Measurements from ENCODE around the gene BRMS1.
A peak's percentile ranks its signal among the peaks of the same experiment; 100 is the strongest.

Gene BRMS1

DNA sequence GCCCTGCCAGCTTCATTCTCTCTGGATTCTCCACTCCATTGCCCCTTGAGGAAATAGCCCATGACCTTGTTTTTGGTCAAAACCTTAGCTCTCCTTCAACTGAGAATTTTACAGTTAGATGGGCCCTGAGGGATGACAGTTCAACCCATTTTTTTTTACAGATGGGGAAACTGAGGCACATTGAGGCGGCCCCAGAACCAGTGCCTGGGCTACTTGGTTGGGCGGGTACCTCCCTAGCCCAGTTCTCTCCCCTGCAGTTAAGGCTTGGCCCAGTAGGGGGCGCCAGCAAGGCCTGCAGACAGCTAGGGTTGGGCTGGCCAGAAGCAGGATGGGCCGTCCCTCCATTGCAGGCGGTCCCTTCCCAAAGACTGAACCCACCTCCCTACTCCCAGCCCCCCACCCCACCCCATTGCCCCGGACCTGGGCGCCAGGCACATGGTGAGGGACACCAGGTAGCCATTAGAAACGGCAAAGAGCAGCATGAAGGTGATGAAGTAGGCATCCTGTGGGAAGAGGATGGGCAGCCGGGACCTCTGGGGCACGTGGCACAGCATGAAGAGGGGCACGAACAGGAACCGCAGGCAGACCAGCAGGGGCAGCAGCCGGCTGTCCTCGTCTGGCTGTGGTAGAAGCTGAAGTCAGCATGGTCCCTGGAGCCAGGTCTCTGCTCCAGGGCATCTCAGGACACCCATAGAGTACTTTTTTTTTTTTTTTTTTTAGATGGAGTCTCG, 19.1 kb upstream of the BRMS1 start:
- H3F3A ChIP-seq (ENCODE audit: insufficient read depth, low read length), result no peaks in the 10 kb centered on the region

DNA sequence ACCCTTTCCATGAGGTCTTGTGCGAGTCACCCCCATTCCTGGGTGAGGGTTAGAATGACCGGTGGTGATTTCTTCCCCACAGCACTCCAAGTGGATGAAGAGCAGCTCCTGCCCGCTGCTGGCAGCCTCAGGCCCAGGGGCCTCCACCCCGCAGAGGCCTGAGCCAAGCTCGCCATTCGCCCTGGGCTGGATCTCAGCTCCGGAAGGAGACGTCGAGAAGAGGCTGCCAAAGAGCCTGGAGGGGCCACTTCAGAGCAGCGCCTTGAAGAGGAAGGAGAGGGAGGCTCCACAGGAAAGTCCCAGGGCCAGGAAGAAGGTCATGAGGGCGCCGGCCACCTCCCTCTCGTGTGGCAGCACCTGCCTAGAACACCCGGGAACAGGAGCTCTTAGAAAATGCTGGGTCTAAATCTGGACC, 18.3 kb upstream of the BRMS1 start:
- no peaks in the 10 kb centered on the region for H3K9me2 ChIP-seq (ENCODE audit: low read depth, low read length)
- H3K9me3 ChIP-seq (ENCODE audit: low read length), result no peaks in the 10 kb centered on the region
- no peaks in the 10 kb centered on the region for H3K79me2 ChIP-seq (ENCODE audit: insufficient read depth, low read length)
- H3K4me2 ChIP-seq (ENCODE audit: low read length), result no peak overlapping the region
- H3K4me1 ChIP-seq (ENCODE audit: insufficient read depth, low read length, severe bottlenecking), result no peaks in the 10 kb centered on the region
- H3K27me3 ChIP-seq (ENCODE audit: insufficient read depth, low read length), result no peaks in the 10 kb centered on the region
- TF ChIP-seq, protein P1, sequence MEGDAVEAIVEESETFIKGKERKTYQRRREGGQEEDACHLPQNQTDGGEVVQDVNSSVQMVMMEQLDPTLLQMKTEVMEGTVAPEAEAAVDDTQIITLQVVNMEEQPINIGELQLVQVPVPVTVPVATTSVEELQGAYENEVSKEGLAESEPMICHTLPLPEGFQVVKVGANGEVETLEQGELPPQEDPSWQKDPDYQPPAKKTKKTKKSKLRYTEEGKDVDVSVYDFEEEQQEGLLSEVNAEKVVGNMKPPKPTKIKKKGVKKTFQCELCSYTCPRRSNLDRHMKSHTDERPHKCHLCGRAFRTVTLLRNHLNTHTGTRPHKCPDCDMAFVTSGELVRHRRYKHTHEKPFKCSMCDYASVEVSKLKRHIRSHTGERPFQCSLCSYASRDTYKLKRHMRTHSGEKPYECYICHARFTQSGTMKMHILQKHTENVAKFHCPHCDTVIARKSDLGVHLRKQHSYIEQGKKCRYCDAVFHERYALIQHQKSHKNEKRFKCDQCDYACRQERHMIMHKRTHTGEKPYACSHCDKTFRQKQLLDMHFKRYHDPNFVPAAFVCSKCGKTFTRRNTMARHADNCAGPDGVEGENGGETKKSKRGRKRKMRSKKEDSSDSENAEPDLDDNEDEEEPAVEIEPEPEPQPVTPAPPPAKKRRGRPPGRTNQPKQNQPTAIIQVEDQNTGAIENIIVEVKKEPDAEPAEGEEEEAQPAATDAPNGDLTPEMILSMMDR (IDR thresholded peaks at IDR 0.05; ENCODE audit: low read length), result no peak
- TF ChIP-seq EZH2 (IDR thresholded peaks at IDR 0.05; ENCODE audit: borderline replicate concordance, low read length), result no peak
- H3K9ac ChIP-seq (ENCODE audit: low read length), result no peak overlapping the region
- H3K27ac ChIP-seq (ENCODE audit: low read depth, low read length, poor library complexity, severe bottlenecking), result no peak overlapping the region
- H3K4me3 ChIP-seq (ENCODE audit: low read depth, low read length, poor library complexity, severe bottlenecking), result no peak overlapping the region
- H4K20me1 ChIP-seq (ENCODE audit: insufficient read depth, low read length), result no peaks in the 10 kb centered on the region
- H2AFZ ChIP-seq (ENCODE audit: low read length), result no peak overlapping the region
- H3F3A ChIP-seq (ENCODE audit: insufficient read depth, low read length), result no peaks in the 10 kb centered on the region
- peaks cover 63% of the 10 kb centered on the region for H3K36me3 ChIP-seq (ENCODE audit: insufficient read depth, low read length)

More for the DNA sequence above, 19.1 kb upstream of the BRMS1 start:
- no peaks in the 10 kb centered on the region for H3K4me1 ChIP-seq (ENCODE audit: insufficient read depth, low read length, severe bottlenecking)
- H3K4me3 ChIP-seq (ENCODE audit: low read depth, low read length, poor library complexity, severe bottlenecking), result no peak overlapping the region
- H3K79me2 ChIP-seq (ENCODE audit: insufficient read depth, low read length), result no peaks in the 10 kb centered on the region
- no peak for TF ChIP-seq EZH2 (IDR thresholded peaks at IDR 0.05; ENCODE audit: borderline replicate concordance, low read length)
- TF ChIP-seq, protein P1 (IDR thresholded peaks at IDR 0.05; ENCODE audit: low read length), result peak; percentile 85
- H4K20me1 ChIP-seq (ENCODE audit: insufficient read depth, low read length), result no peaks in the 10 kb centered on the region
- H3K9me2 ChIP-seq (ENCODE audit: low read depth, low read length), result no peaks in the 10 kb centered on the region
- H3K4me2 ChIP-seq (ENCODE audit: low read length), result no peak overlapping the region
- no peak overlapping the region for H3K27ac ChIP-seq (ENCODE audit: low read depth, low read length, poor library complexity, severe bottlenecking)
- no peak overlapping the region for H3K9ac ChIP-seq (ENCODE audit: low read length)
- H3K27me3 ChIP-seq (ENCODE audit: insufficient read depth, low read length), result no peaks in the 10 kb centered on the region
- peaks cover 71% of the 10 kb centered on the region for H3K36me3 ChIP-seq (ENCODE audit: insufficient read depth, low read length)
- no peaks in the 10 kb centered on the region for H3K9me3 ChIP-seq (ENCODE audit: low read length)
- H2AFZ ChIP-seq (ENCODE audit: low read length), result no peak overlapping the region

- Histone ChIP-seq H3K4me1 (ENCODE audit: insufficient read depth, low read length, severe bottlenecking) (no peaks in the 10 kb centered on the region), H3K27me3 (ENCODE audit: insufficient read depth, low read length) (no peaks in the 10 kb centered on the region), H2AFZ (ENCODE audit: low read length) (no peak overlapping the region), H3F3A (ENCODE audit: insufficient read depth, low read length) (no peaks in the 10 kb centered on the region), H3K27ac (ENCODE audit: low read depth, low read length, poor library complexity, severe bottlenecking) (no peak overlapping the region), H3K4me2 (ENCODE audit: low read length) (no peak overlapping the region), H3K79me2 (ENCODE audit: insufficient read depth, low read length) (no peaks in the 10 kb centered on the region), H3K9me3 (ENCODE audit: low read length) (no peaks in the 10 kb centered on the region), H3K36me3 (ENCODE audit: insufficient read depth, low read length) (peaks cover 57% of the 10 kb centered on the region), H3K9ac (ENCODE audit: low read length) (no peak overlapping the region), H3K9me2 (ENCODE audit: low read depth, low read length) (no peaks in the 10 kb centered on the region), H3K4me3 (ENCODE audit: low read depth, low read length, poor library complexity, severe bottlenecking) (no peak overlapping the region), H4K20me1 (ENCODE audit: insufficient read depth, low read length) (no peaks in the 10 kb centered on the region)
- TF ChIP-seq, protein P1 (IDR thresholded peaks at IDR 0.05; ENCODE audit: low read length), result no peak
- no peak for TF ChIP-seq EZH2 (IDR thresholded peaks at IDR 0.05; ENCODE audit: borderline replicate concordance, low read length)
Observed at GRCh38 chr11:66362481-66363147, 17.7 kb upstream of the BRMS1 start.
